GM18505 (cell line): Measurements from ENCODE around the gene RPL18A.
A peak's percentile ranks its signal among the peaks of the same experiment; 100 is the strongest.

Source experiments
- ATAC-seq: cut with Tn5 transposase; IDR thresholded peaks from one replicate; pipeline ENCODE4 v1.9.1; 2021; ENCODE audit not compliant: unreplicated experiment
- POLR2A ChIP-seq: IDR thresholded peaks from 4 replicates; pipeline ENCODE4 v1.6.1; 2011; ENCODE audit warnings: borderline replicate concordance; ENCODE audit not compliant: insufficient read depth, insufficient read length; ENCODE audit errors: extremely low read depth

RPL18A gene

DNA sequence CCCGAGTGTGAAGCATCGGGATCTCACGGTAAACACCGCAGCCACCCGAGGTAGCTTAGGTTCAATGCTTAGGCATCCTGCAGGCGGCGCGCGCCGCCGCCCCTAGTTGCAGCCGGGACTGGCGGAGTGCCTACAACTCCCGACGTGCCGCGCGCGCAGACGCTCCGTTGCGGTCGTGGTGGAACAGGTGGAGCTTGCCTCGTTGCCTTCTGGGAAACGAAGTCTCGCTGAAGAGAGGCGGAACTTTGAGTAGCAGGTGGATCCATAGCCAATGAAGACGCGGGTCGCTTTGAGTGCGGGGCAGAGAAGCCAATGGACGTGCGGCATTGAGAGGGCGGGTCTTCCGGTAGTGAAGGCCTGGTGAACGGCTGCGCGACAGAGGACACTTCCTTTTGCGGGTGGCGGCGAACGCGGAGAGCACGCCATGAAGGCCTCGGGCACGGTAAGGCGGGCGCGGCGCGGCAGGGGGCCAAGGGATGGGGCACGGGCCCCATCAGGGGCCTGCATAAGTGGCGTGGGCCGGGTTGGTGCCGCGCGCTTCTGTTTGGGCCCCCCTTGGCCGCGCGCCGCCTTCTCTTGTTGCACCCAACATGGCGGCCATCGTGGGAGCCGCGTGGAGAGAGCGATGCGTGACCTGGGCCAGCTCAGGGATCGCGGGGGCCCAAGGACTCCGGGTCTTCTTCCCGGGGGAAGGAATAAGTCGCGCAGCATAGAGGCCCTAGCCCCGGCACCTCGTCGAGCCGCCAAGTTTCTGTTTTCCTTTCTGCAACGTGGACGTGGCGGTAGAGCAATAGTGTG, at the start of gene RPL18A:
TSS of gene RPL18A (plus strand) at position 378 of the 798 bp plus-strand sequence. CDS start at position 425, 47 bp downstream.
- peak; percentile 98 for TF ChIP-seq POLR2A
- peak; percentile 85 for ATAC-seq

DNA sequence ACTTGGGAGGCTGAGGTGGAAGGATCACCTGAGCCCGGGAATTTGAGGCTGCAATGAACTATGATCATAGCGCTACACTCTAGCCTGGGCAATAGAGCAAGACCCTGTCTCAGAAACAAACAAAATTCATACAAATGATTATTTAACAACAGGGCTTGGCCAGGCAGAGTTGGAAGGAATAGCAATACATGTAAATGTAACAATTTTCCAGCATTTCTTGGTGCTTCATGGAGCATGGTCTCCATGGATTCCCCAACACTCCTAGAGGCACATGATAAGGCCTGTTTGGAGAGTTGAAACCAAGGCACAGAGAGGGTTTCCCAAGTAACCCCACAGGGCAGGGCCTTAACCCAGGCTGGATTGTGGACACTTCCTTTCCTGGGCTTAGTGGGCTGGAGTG, 48.6 kb upstream of the RPL18A start:
- no peak for TF ChIP-seq POLR2A
- no peak for ATAC-seq

DNA sequence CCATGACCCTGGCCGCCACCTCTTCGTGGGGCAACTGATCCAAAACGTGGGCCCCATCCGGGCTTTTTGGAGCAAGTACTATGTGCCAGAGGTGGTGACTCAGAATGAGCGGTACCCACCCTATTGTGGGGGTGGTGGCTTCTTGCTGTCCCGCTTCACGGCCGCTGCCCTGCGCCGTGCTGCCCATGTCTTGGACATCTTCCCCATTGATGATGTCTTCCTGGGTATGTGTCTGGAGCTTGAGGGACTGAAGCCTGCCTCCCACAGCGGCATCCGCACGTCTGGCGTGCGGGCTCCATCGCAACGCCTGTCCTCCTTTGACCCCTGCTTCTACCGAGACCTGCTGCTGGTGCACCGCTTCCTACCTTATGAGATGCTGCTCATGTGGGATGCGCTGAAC, 48.0 kb upstream of the RPL18A start:
- no peak for ATAC-seq
- TF ChIP-seq POLR2A, result no peak

DNA sequence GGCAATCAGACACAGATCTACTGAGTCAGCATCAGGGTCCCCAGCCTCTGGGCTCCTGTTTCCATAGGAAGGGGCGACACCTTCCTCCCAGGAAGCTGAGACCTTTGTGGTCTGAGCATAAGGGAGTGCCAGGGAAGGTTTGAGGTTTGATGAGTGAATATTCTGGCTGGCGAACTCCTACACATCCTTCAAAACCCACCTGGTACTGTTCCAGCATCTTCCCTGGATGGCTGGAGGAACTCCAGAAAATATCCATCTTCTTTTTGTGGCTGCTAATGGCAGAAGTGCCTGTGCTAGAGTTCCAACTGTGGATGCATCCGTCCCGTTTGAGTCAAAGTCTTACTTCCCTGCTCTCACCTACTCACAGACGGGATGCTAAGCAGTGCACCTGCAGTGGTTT, 47.6 kb upstream of the RPL18A start:
- ATAC-seq, result no peak
- TF ChIP-seq POLR2A, result no peak

DNA sequence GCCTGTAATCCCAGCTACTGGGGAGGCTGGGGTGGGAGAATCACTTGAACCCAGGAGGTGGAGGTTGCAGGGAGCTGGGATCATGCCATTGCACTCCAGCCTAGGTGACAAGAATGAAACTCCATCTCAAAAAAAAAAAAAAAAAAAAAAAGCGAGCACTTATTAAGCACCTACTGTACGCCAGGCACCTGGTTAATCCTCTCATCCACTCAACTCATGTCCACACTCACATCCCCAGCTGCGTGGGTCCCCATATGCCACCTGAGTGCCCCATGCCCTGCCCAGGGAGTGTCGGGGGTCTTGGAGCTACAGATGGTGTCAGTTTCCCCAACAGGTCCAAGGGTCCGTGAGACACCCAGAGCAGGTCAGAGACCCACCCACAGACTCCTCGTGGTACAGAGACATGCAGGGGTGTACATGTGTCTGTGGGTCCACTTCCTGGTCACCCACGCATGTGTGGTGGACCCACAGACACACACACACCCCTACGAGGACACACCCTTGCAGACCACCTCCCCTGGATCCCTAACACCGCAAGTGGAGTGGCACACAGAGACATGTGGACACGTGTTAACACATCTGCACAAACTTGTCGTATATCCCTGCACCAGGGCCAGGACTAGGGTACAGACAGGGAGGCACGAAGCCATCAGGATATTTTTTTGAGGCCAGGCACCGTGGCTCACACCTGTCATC, 41.9 kb upstream of the RPL18A start:
- ATAC-seq, result no peak
- TF ChIP-seq POLR2A, result no peak

DNA sequence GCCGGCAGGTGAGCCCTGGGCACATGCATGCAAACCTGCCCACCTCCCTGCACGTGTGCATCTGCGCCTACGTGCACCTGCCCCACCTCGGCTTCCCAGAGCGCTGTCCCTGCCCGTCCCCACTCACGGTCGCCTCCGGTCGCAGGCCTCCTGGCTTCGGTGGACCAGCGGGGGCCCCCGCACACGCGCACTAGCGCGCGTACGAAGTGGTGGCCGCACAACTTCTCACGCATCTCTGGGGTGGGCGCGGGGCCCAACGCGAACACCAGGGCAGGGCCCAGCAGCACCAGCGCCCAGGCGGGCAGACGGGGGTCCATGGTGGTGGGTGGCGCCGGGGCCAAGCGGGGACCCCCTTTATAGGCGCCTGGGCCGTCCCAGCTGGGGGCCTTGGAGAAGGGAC, 38.5 kb upstream of the RPL18A start, which contains the start of gene INSL3:
TSS of gene INSL3 (minus strand) at position 330 of the 400 bp plus-strand sequence. CDS start at position 317, 13 bp downstream.
- no peak for TF ChIP-seq POLR2A
- ATAC-seq, result no peak

DNA sequence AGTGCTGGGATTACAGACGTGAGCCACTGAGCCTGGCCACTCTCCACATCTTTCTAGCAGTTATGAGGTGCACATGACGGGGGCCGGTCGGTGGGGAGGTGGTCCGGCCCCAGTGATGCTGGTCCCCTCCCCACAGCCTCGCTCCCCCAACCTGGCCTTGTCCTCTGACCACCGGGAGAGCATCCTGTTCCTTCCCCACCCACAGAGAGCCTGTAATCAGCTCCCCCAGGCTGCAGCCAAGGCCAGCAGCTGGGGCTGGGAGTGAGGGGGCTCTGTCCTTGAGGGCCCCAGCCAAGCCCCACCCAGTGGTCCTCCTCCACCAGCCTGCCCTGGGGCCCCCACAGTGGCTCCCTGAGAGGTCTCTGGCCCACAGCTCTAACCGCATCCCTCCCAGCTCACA, 35.4 kb upstream of the RPL18A start:
- no peak for TF ChIP-seq POLR2A
- ATAC-seq, result no peak

DNA sequence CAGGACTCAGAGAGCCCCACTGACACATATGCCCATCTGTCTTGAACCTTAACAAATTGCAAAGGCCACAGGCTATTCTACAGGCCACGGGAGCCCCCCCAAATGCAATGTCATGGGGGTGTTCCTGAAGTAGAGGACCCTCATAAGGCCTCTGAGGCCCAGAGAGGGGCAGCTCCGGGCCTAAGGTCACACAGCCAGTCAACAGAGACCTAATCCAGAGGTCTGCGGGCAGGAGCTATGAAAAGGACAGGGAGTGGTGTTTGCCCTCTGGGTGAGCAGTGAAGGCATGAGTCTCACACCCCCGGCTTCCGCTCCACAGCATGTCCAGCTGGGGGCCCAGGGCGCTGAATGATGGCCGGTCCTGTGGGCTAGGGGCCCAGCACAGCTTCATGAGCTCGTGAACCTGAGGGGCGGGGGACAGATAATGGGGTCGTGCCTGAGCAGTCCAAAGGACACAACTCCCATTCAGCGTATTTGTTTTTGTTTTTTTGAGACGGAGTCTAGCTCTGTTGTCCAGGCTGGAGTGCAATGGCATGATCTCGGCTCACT, 33.1 kb upstream of the RPL18A start:
- TF ChIP-seq POLR2A, result no peak
- ATAC-seq, result no peak

DNA sequence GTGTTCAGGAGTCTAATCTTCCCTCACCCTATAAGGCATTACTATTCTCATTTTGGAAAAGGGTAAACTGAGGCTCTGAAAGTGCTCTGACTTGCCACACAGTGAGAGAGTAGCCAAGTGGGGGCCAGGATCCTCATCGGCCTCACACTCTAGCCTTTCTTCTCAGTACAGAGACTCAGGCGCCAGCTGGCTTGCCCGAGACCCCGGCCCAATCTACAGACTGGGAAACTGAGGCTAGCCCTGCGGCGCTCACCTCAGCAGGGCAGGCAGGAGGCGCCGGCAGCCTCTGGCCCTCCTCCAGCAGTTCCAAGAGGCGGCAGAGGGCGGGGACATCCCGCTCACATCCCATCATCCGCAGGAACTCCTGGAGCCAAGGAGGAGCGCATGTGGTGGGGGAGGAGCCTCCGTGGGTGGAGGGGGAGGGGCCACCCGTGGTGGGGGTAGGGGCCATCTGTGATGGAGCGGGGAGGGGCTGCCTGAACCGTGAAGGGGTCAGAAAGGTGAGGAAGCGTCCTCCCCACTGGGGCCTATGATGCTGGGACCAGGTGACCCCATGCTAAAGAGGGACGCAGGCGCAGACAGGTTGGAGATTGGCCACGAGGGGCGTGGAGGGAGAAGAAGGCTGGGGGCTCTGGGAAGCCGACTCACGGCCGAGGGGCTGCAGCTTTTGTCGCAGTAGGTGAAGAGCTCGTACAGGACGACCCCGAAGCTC, 29.7 kb upstream of the RPL18A start:
- no peak for TF ChIP-seq POLR2A
- no peak for ATAC-seq

DNA sequence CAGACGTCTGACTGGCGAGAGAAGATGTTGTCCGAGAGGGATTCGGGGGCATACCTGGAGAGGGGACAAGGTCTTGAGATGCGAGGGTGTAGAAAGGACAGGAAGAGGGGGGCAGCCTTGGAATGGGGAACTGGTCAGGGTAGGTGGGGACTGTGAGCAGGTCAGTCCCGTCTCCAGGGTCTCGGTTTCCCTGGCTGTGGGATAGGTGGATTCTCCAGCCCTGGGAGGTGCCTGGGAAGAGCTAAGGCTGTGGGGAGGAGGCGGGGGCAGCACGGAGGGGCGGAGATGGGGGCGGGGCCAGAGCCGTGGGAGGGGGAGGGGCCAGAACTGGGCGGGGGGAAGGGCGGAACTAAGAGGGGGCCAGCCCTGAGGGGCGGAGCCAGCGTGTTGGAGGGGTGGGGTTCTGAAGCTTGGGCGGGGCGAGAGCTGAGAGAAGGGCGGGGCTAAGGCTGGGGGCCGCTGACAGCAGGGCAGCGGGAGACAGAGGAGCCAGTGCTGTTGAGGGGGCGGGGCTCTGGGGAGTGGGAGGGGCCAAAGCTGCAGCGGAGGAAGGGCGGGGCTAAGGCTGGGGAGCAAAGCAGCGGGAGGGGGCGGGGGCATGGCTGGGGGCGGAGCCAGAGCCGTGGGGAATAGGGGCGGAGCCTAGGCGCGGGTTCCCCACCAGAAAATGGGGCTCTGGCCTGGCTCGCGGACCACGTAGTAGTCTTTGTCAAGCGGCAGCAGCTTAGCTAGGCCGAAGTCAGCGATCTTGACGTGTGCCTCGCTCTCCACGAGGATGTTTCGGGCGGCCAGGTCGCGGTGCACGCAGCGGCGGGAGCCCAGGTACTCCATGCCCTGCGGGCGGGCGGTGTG, 28.9 kb upstream of the RPL18A start:
- no peak for TF ChIP-seq POLR2A
- no peak for ATAC-seq

DNA sequence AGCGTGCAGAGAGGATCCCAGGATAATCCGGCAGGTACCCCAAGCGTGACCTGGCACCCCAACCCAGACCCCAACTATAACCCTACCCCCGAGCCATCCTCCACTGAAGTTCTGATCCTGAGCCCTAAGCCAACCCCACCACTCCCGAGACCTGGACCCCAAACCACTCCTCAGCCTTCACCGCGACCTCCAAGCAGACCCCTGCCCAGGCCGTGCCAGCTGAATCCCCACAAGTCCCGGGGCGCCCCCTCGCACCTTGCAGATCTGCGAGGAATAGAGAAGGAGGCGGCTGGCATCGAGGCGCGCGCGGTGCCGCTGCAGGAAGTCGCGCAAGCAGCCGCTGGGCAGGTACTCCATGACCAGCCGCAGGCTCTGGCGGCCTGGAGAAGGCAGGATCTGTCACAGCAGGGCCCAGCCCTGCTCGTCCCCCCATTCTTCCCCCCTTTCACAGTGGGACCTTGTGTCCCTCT, 28.3 kb upstream of the RPL18A start:
- TF ChIP-seq POLR2A, result no peak
- ATAC-seq, result no peak

DNA sequence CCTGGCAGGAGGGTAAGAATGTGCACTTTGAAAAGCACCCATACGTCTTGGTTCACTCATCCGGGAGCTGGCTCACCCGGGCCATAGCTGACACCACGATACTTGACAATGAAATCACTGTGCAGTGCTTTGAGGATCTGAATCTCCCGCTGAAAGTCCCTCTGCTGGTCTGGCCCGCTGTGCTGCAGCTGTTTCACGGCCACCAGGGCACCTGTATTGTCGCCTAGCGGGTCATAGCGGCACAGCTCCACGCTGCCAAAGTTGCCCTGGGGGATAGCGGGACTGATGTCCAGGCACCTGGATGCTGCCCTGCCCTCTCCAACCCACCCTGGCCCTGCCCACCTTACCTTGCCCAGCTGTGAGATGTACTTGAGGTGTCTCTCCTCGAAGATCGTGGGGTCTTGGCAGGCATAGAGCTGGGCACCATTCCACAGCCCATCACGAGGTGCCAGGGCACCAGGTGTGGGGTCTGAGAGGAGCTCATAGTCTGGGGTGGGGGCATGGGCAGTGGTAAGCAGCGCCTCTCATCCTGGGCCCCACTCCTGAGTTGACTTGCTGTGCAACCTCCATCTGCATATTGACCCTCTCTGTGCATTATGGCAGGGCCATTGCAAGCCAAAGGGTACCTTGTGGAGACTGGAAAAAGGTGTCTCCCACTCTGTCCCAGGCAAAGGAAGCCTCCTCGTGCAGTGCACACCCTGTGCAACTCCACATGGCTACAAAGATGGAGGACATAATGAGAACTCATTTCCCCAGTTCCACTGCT, 27.1 kb upstream of the RPL18A start:
- no peak for TF ChIP-seq POLR2A
- no peak for ATAC-seq
